Cardiac fibroblast (primary cell): ENCODE measurements around the gene GNAO1.

Source experiments
- DNase-seq, 2 donors: peaks; one replicate each; pipeline versions ENCODE4 v3.0.0 to v3.0.0-alpha.2; 2010; ENCODE audit warnings: low read depth in 2 of 2
- H3K4me3 ChIP-seq, 2 donors: replicated peaks in 1 of 2; 1 replicate in 1 of 2; 2 replicates in 1 of 2; pipeline ENCODE4 v1.5.1; 2011; ENCODE audit warnings: low read depth in 2 of 2, low read length in 2 of 2, mild to moderate bottlenecking in 2 of 2, moderate library complexity in 1 of 2
- CTCF ChIP-seq: IDR thresholded peaks from one replicate; pipeline ENCODE4 v1.5.1; 2011; ENCODE audit warnings: low read depth, mild to moderate bottlenecking, low read length, inconsistent platforms

Gene GNAO1

GRCh38 chr16:56233795-56234566 is 42.7 kb downstream of the GNAO1 start:
- TF ChIP-seq CTCF, result no peak
- H3K4me3 ChIP-seq, result no peak overlapping the region
- DNase-seq, result no peak

DNA sequence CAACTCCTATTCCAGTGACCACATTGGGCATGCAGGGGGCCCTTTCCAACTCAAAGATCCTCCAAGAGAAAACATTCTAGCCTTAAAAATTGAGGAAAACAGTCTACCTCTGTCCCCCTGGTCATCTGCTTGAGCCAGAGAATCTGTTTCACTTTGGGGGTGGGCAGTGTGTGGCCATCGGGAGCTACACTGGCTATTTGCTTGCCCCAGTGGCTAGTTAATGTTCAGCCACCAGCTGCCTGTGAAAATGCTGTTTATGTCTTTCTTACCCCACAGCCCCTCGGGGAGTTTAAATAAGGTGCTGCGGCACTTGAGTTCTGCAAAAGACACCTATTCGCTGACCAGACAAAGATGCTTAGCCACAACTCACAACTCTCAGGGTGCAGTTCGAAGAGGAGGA is 43.4 kb downstream of the GNAO1 start:
- DNase-seq, result no peak
- no peak for TF ChIP-seq CTCF
- H3K4me3 ChIP-seq, result no peak overlapping the region

DNA sequence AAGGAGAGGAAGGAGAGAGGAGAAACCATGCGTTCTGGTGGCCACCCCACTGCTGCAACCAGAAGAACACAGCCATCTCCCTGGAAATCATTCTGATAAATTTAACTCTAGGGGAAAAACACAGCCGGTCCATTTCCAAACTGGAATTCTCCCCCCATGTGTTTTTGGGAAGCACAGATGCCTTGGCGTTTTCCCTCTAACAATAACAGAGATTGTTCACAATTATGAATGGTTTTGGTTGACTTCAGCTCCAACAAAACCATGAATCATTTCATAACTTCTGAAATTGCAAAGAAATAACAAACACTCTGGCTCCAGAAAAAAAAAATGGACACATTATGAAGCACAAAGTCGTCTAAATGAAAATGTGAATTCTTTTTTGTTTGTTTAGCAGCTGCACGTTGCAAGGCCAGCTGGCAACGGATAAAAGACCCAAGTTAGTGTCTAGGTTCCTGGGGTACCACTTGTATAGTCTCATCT is 46.2 kb downstream of the GNAO1 start:
- no peak for DNase-seq
- TF ChIP-seq CTCF, result no peak

GRCh38 chr16:56238188-56238587 is 46.9 kb downstream of the GNAO1 start:
- no peak overlapping the region for H3K4me3 ChIP-seq
- no peak for TF ChIP-seq CTCF
- DNase-seq, result no peak

More for the DNA sequence above, 46.2 kb downstream of the GNAO1 start:
- no peak overlapping the region for H3K4me3 ChIP-seq

DNA sequence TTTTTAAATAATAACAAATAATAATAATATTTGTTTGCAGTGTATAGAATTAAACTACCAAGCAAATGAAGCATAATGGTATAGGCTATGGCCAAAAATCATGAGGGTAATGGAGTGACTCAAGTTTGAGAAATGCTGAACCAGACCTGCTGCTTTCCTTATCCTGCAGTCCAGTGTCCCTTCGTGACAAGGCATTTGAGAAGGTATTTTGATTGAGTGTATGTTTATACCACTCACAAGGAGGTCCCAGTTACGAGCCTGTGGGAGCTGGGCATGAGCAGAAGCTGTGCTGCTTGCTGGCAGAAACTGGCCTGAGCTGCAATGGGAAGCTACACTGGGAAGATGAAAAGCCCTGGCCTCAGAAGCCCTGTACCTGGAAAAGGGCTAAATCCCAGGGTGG is 50.3 kb downstream of the GNAO1 start:
- no peak overlapping the region for H3K4me3 ChIP-seq
- DNase-seq, result no peak
- no peak for TF ChIP-seq CTCF

DNA sequence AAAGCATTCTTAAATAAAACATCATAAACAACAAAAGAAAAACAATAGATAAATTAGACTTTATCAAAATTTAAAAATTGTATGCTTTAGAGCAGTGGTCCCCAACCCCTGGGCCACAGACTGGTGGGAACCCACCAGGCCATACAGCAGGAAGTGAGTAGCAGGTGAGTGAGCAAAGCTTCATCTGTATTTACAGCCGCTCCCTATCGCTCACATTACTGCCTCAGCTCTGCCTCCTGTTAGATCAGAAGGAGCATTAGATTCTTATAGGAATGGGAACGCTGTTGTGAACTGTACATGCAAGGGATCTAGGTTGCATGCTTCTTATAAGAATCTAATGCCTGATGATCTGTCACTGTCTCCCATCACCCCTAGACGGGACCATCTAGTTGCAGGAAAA is 51.5 kb downstream of the GNAO1 start:
- H3K4me3 ChIP-seq, result no peak overlapping the region
- TF ChIP-seq CTCF, result no peak
- no peak for DNase-seq

GRCh38 chr16:56244612-56245011 is 53.3 kb downstream of the GNAO1 start:
- H3K4me3 ChIP-seq, result no peak overlapping the region
- no peak for DNase-seq
- TF ChIP-seq CTCF, result no peak
